Activated naive CD4-positive, alpha-beta T cell treated with anti-CD3 and anti-CD28 coated beads, Interleukin-2, amount 50 U/mL, for 16 hours (primary cell): Measurements from ENCODE around the gene SHH.
"Not testable (repeated sequence)": the region's sequence is repeated elsewhere in the genome, so short reads cannot be mapped to it uniquely, and the experiment has no call there.

Experiments used
- DNase-seq: peaks from one replicate; pipeline ENCODE4 v3.0.0-alpha.2; 2020

The SHH gene

GRCh38 chr7:155842496-155843265 lies 30.4 kb upstream of the SHH start:
- no peak for DNase-seq

DNA sequence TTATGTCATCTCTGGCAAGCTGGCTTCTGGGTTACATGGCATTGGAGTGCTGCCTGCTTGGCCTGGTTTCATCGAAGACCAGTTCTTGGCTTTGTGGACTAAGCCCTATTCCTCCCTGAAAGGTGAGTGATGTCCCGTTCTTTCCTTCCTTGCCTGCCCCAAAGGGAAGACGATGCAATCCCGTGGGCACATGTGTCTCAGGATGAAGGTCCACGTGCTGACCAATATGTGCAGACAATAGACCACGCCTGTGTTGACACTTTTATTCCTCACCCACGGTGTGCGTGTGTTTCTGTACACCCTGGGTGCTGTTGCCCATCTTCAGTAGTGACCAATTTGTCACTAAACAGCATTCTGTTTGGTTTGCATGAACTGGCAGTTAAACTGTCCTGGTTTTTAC lies 28.6 kb upstream of the SHH start:
- no peak for DNase-seq

DNA sequence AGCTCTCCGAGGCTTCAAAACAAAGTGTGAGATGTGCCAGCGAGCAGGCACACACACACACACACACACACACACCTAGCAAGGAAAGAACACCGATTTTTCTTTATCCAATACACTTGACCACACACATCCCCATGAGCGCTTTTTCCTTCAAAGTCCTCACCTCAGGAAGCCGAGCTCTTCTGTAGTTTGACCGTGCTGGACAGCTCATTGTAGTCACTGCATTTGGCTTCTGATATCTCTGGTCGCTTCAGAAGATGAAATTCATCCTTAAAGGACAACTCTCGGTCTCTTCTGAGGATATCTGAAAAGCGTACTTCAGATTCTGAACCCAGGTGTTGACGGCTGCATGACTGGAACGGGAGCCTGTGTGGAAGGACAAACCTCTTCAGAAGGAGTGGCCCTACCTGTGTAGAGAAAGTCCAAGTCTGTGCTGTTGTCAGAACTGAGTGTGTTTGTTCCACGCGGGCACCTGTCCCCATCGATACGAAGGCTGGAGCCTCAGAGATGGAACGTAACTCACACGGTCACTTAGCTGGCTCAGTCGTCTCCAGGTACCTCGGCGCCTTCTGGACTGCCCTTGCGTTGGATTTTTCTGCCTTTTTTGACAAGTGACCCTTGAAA lies 28.1 kb upstream of the SHH start:
- DNase-seq: no peak

- no peak for DNase-seq
Observed at GRCh38 chr7:155839461-155839860, 27.2 kb upstream of the SHH start.

DNA sequence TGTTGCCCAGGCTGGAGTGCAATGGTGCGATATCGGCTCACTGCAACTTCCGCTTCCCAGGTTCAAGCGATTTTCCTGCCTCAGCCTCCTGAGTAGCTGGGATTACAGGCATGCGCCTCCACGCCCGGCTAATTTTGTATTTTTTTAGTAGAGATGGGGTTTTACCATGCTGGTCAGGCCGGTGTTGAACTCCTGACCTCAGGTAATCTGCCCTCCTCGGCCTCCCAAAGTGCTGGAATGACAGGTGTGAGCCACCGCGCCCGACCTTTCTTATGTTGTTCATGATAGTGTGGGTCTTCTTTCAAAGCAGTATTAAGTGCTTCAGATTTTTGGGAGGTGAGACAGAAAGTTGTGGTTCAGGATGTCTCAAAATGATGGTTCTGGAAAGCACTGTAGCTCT lies 26.0 kb upstream of the SHH start:
- DNase-seq: not testable (repeated sequence)

DNA sequence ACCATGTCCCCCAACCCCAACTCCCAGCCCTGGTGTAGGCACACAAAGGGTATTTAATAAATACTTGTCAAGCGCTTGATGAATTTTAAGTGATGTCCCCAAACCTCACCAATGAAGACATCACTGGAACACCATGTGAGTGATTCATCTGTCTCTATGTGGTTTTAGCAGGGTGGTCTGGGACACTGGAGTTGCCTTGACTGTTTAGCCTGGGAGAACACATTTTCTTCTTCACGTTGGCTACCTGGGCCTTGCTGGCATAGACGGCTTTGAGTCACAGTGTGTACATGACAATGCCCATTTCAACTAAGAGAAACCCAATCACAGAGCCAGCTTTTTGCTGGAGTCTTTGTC lies 24.8 kb upstream of the SHH start:
- no peak for DNase-seq

- DNase-seq: no peak
Observed at GRCh38 chr7:155836216-155837125, 24.2 kb upstream of the SHH start.

GRCh38 chr7:155835446-155836215 lies 23.4 kb upstream of the SHH start:
- DNase-seq: no peak

DNA sequence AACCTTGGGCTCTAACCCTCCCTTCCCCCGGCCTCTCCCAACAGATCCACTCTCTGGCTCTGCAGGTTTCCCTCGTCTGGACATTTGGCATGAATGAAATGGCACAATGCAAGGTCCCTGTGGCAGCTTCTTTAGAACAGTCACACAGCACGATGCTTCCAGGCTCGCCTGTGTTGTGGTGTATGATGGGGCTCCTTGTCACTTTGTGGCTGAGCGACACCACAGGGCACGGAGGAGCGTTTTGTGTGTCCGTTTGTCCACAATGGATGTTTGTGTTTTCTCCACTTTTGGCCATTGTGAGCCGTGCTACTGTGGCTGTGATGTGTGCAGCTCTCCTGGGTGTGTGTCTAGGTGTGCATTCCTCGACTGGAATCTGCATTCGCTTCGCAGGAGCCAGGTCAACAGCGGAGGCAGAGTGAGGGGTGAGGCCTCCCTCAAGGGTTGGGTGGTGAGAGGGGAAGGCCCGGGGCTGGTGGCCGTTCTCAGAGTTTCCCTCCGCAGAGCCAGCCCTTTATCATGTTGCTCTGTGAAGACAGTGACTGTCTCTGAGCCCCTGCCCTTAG lies 22.3 kb upstream of the SHH start:
- DNase-seq: no peak

GRCh38 chr7:155833651-155834050 lies 21.4 kb upstream of the SHH start:
- no peak for DNase-seq

DNA sequence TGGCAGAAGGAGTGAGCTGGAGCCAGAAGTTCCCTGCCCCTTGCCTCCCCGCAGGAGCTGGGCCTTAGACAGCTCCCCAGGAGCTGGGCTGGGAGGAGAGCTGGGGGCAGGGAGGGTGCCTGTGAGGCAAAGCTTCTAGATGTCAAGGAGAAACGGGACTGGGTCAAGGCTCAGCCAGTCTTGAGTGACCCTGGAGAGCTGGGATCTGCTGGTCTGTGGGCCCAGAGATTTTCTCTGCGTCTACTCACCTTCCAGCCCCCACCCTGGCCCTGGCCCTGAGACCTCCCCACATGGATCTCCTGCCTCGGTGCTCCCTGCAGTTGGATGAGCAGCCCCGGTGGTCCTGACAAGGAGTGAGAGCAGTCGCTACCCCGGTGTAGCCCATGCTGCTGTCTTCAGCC lies 20.3 kb upstream of the SHH start:
- no peak for DNase-seq

- DNase-seq: no peak
Observed at GRCh38 chr7:155831807-155832524, 19.7 kb upstream of the SHH start.

GRCh38 chr7:155830961-155831806 lies 18.9 kb upstream of the SHH start:
- no peak for DNase-seq

DNA sequence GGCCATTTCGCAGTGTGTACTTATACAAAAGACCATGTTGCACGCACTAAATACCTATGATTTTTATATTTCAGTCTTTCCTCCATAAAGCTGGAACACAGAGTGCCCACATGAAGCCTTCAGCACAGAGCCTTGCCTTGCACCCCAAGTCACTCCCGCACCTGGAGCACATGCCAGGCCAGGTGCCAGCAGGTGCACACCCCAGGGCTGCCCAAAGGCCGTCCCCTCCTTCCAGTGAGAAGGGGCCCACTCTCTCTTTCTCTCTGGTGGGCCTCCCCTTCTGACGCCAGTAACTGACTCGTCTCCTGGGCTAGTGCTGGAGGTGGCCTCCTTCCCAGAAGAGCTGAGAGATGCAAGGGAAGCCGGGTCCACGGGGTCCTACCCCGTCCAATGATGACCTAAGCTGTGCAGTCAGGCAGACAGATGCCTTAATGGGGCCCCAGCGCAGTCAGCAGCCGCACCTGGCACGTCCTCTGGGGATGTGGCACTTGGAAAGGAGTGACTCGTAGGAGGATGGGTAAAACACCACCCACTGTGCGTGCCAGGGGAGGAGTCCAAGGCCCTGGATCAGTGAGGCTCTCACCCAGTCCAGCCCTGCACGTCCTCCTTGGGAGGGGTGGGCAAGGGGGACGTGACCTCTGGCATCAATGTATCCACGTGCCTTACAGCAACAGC lies 17.7 kb upstream of the SHH start:
- DNase-seq: no peak

GRCh38 chr7:155825336-155825735 lies 13.1 kb upstream of the SHH start:
- no peak for DNase-seq

GRCh38 chr7:155824227-155824886 lies 12.1 kb upstream of the SHH start:
- no peak for DNase-seq

DNA sequence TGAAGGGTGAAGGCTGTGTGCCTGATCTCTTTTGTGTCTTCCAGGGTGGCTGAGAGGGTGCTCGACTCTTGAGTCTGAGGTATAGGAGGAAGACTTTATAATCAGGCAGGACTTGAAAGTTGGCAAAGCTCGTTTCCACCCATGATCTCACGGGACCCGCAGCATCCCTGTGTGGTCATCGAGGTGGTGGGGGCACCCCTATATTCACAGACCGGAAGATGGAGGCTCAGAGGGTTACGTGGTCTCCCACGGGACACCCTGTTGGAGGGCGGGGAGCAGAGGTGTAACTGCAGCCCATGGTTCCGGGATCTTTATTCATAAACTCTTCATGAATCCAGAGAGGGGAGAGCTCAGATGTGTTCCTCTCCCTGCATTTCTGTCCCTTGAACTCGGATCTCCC lies 9.6 kb upstream of the SHH start:
- no peak for DNase-seq

DNA sequence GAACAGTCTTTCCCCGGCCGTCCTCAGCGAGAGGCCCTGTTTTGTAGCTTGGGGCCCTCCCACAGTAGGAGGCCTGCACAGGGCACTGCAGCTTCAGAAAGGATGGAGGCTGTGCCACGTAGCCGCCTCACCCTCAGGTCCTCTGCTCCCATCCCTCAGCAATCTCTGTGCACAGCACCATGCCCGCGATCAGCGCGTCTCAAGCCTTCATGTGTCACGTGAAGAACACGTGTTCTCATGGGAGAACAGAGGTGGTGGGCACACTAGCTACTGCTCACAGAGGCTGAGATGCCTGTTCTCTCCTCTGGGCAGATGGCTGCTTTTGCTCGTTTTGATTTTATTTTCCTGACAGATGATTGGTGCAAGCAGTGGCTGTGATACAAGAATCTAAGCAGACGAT lies 8.5 kb upstream of the SHH start:
- DNase-seq: no peak

DNA sequence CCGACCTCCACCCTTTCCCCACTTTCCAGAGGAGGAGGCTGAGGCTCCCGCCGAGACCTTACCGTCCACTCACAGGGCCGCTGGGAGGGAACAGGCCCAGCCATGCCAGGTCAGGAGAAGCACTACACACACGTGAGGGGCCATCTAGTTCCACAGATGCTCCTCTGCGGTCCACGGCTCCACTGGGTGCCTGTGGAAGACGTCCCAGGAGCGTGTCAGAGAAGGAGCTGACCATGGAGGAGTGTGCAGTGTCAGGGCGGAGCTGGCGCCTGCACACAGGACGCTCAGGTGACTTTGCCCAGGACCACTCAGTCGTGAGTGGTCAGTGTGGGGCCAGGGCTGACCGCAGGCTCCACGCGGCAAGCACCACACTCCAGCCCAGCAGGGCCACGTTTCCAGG lies 8.0 kb upstream of the SHH start:
- no peak for DNase-seq

DNA sequence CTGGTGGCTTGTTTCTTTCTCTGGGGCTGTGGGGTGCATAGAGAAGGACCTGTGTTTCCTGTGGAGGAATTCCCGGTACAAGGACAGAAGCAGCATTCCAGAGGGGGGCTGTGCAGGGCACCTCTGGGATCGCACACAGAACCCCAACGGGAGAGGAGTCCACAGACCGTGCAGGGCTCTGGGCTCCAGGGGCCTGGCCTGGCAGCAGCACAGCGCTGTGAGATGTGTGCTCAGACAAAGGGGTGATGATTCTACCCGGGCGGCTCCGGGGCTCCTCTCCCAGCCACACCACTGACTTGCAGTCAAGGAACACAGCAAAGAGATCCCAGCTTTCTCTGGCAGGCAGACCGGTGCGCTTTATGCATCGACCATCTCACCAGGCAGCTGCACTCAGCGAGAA lies 6.9 kb upstream of the SHH start:
- no peak for DNase-seq
